ENCODE results near the gene FCRL5. TPM values are rescaled to one million over a fixed set of nuclear protein-coding genes. Genes with fewer than 3 reads are reported as not detected.
"Not testable (repeated sequence)": the region's sequence is repeated elsewhere in the genome, so short reads cannot be mapped to it uniquely, and the experiment has no call there.

Gene FCRL5
- total RNA-seq, 1 donor from 2014 or later, result not detected

- TF ChIP-seq CTCF (IDR thresholded peaks at IDR 0.05), result no peak
- Mint-ChIP-seq H3K36me3 (ENCODE audit: low read depth) (no peaks in the 10 kb centered on the region), H3K4me1 (ENCODE audit: low read depth) (no peaks in the 10 kb centered on the region), H3K27ac (ENCODE audit: unreplicated experiment) (no peak overlapping the region), H3K4me3 (ENCODE audit: unreplicated experiment) (no peak overlapping the region), H3K9me3 (ENCODE audit: low read depth) (no peaks in the 10 kb centered on the region), H3K27me3 (ENCODE audit: low read depth) (peaks cover 40% of the 10 kb centered on the region)
- DNase-seq (ENCODE audit: low spot score), result no peak
Measured at GRCh38 chr1:157575744-157576143, 23.4 kb upstream of the FCRL5 start.

GRCh38 chr1:157574836-157575235 is 22.5 kb upstream of the FCRL5 start:
- no peak overlapping the region for H3K27ac Mint-ChIP-seq (ENCODE audit: unreplicated experiment)
- H3K36me3 Mint-ChIP-seq (ENCODE audit: low read depth), result no peaks in the 10 kb centered on the region
- DNase-seq (ENCODE audit: low spot score), result no peak
- H3K4me1 Mint-ChIP-seq (ENCODE audit: low read depth), result no peaks in the 10 kb centered on the region
- peaks cover 38% of the 10 kb centered on the region for H3K27me3 Mint-ChIP-seq (ENCODE audit: low read depth)
- no peak for TF ChIP-seq CTCF (IDR thresholded peaks at IDR 0.05)
- no peaks in the 10 kb centered on the region for H3K9me3 Mint-ChIP-seq (ENCODE audit: low read depth)
- no peak overlapping the region for H3K4me3 Mint-ChIP-seq (ENCODE audit: unreplicated experiment)

GRCh38 chr1:157566484-157567300 is 14.4 kb upstream of the FCRL5 start:
- no peak overlapping the region for H3K4me3 Mint-ChIP-seq (ENCODE audit: unreplicated experiment)
- no peak overlapping the region for H3K27ac Mint-ChIP-seq (ENCODE audit: unreplicated experiment)
- no peaks in the 10 kb centered on the region for H3K9me3 Mint-ChIP-seq (ENCODE audit: low read depth)
- no peak for DNase-seq (ENCODE audit: low spot score)
- H3K4me1 Mint-ChIP-seq (ENCODE audit: low read depth), result no peaks in the 10 kb centered on the region
- H3K36me3 Mint-ChIP-seq (ENCODE audit: low read depth), result no peaks in the 10 kb centered on the region
- TF ChIP-seq CTCF (IDR thresholded peaks at IDR 0.05), result no peak
- H3K27me3 Mint-ChIP-seq (ENCODE audit: low read depth), result peaks cover 25% of the 10 kb centered on the region

- no peak overlapping the region for H3K4me3 Mint-ChIP-seq (ENCODE audit: unreplicated experiment)
- no peak for DNase-seq (ENCODE audit: low spot score)
- H3K27me3 Mint-ChIP-seq (ENCODE audit: low read depth), result peaks cover 13% of the 10 kb centered on the region
- H3K9me3 Mint-ChIP-seq (ENCODE audit: low read depth), result no peaks in the 10 kb centered on the region
- no peaks in the 10 kb centered on the region for H3K36me3 Mint-ChIP-seq (ENCODE audit: low read depth)
- no peak overlapping the region for H3K27ac Mint-ChIP-seq (ENCODE audit: unreplicated experiment)
- TF ChIP-seq CTCF (IDR thresholded peaks at IDR 0.05), result no peak
- no peaks in the 10 kb centered on the region for H3K4me1 Mint-ChIP-seq (ENCODE audit: low read depth)
Measured at GRCh38 chr1:157562515-157562914, 10.2 kb upstream of the FCRL5 start.

- no peak for DNase-seq (ENCODE audit: low spot score)
- Mint-ChIP-seq H3K4me3 (ENCODE audit: unreplicated experiment) (no peak overlapping the region), H3K27ac (ENCODE audit: unreplicated experiment) (no peak overlapping the region), H3K27me3 (ENCODE audit: low read depth) (peaks cover 13% of the 10 kb centered on the region), H3K9me3 (ENCODE audit: low read depth) (no peaks in the 10 kb centered on the region), H3K4me1 (ENCODE audit: low read depth) (no peaks in the 10 kb centered on the region), H3K36me3 (ENCODE audit: low read depth) (no peaks in the 10 kb centered on the region)
- no peak for TF ChIP-seq CTCF (IDR thresholded peaks at IDR 0.05)
Measured at GRCh38 chr1:157558119-157558518, 5.8 kb upstream of the FCRL5 start.

GRCh38 chr1:157548081-157548480 is 4.2 kb downstream of the FCRL5 start:
- not testable (repeated sequence) for H3K4me1 Mint-ChIP-seq (ENCODE audit: low read depth); H3K4me3 Mint-ChIP-seq (ENCODE audit: unreplicated experiment); H3K27ac Mint-ChIP-seq (ENCODE audit: unreplicated experiment); DNase-seq (ENCODE audit: low spot score); H3K36me3 Mint-ChIP-seq (ENCODE audit: low read depth); H3K27me3 Mint-ChIP-seq (ENCODE audit: low read depth); H3K9me3 Mint-ChIP-seq (ENCODE audit: low read depth)

Data from chondrocyte (in vitro differentiated cells).